K562 (cell line): Measurements from ENCODE around the gene ADNP2. TPM values are rescaled to one million over a fixed set of nuclear protein-coding genes. Genes with fewer than 3 reads are reported as not detected.

Experiments used
- ATAC-seq: fragments of 200-7000 bp; cut with Tn5 transposase; 3 replicates; pipeline ENCODE4 v1.9.1; 2020; ENCODE audit warnings: moderate library complexity
- BruUV-seq: library from RNA; stranded (reverse); fragments of 400-500 nt; replicated peaks from 2 replicates; lab custom pipeline; 2021; lab: Mats Ljungman, UMichigan
- CTCF ChIA-PET: fragments of 300-600 bp; formaldehyde crosslinking; extraction: SDS; loops from one replicate; lab custom pipeline; 2021; ENCODE audit warnings: low intra/inter-chr PET ratio; lab: Yijun Ruan, JAX
- POLR2A ChIA-PET: fragments of 300-600, 350-650 bp; sonication (Branson Sonifier 250); formaldehyde crosslinking; extraction: SDS; loops from one replicate; lab custom pipeline; 2021; ENCODE audit warnings: antibody characterized with exemption, inconsistent platforms; lab: Yijun Ruan, JAX
- DNase-seq, 4 experiments: peaks; one replicate each; pipeline versions ENCODE4 v3.0.0 to v3.0.0-alpha.2; 2011 to 2018; ENCODE audit warnings: low spot score in 3 of 4, mixed read lengths in 3 of 4; ENCODE audit errors: extremely low read depth in 1 of 4
- FAIRE-seq: peaks from 2 replicates; lab custom pipeline; 2011; peaks lifted over from hg19 to GRCh38; lab: Jason Lieb, UNC
- H2AFZ ChIP-seq: 2 replicates; pipeline ENCODE4 v1.6.0; 2011; ENCODE audit warnings: low read depth, low read length, control low read depth, inconsistent platforms
- H3K27ac ChIP-seq: fragments of 200-600 bp; 3 replicates; pipeline ENCODE4 v1.8.0; 2011; ENCODE audit warnings: low read depth, mild to moderate bottlenecking, control low read depth, inconsistent platforms, low read length, moderate library complexity, mixed read lengths; ENCODE audit errors: extremely low read depth
- H3K27me3 ChIP-seq, 2 experiments: fragments of 300-600 bp in 1 of 2; 2 replicates in 1 of 2; 3 replicates in 1 of 2; pipeline versions ENCODE4 v1.6.0 to v1.8.0; 2011; ENCODE audit warnings: inconsistent platforms in 2 of 2, low read length in 2 of 2, mild to moderate bottlenecking in 1 of 2, mixed read lengths in 1 of 2, moderate library complexity in 1 of 2; ENCODE audit not compliant: control insufficient read depth in 2 of 2, insufficient read depth in 2 of 2
- H3K36me3 ChIP-seq: fragments of 300-600 bp; 3 replicates; pipeline ENCODE4 v1.8.0; 2011; ENCODE audit warnings: mild to moderate bottlenecking, low read length, inconsistent platforms; ENCODE audit not compliant: control insufficient read depth, insufficient read depth
- H3K4me1 ChIP-seq, 2 experiments: fragments of 200-600 bp in 1 of 2; replicated peaks in 1 of 2; 2 replicates in 1 of 2; 3 replicates in 1 of 2; pipeline versions ENCODE4 v1.5.1 to v1.8.0; 2011; ENCODE audit warnings: inconsistent platforms in 2 of 2, low read length in 2 of 2, mild to moderate bottlenecking in 1 of 2, mixed read lengths in 1 of 2, moderate library complexity in 1 of 2; ENCODE audit not compliant: control insufficient read depth in 2 of 2, insufficient read depth in 2 of 2
- H3K4me2 ChIP-seq: 2 replicates; pipeline ENCODE4 v1.6.1; 2011; ENCODE audit warnings: low read length, control low read depth, inconsistent platforms, mixed read lengths; ENCODE audit not compliant: insufficient read depth
- H3K4me3 ChIP-seq: fragments of 200-600 bp; sonication (generic), shearing (Covaris generic); 2 replicates; pipeline ENCODE4 v1.5.1; 2016; ENCODE audit warnings: control low read depth, inconsistent platforms
- H3K79me2 ChIP-seq: fragments of 200-600 bp; 3 replicates; pipeline ENCODE4 v1.8.0; 2011; ENCODE audit warnings: low read length, inconsistent platforms; ENCODE audit not compliant: control insufficient read depth, insufficient read depth
- H3K9ac ChIP-seq, 2 experiments: 2 replicates each; pipeline versions ENCODE4 v1.6.0 to v1.6.1; 2011; ENCODE audit warnings: low read depth in 2 of 2, low read length in 2 of 2, control low read depth in 1 of 2, inconsistent platforms in 1 of 2, mild to moderate bottlenecking in 1 of 2, mixed read lengths in 1 of 2; ENCODE audit not compliant: insufficient read depth in 1 of 2
- H3K9me1 ChIP-seq: one replicate; pipeline ENCODE4 v1.6.0; 2011; ENCODE audit warnings: inconsistent platforms, mild to moderate bottlenecking, low read length, moderate library complexity; ENCODE audit not compliant: control insufficient read depth, insufficient read depth
- H3K9me3 ChIP-seq: replicated peaks from 2 replicates; pipeline ENCODE4 v1.5.1; 2011; ENCODE audit warnings: low read depth, low read length, inconsistent platforms; ENCODE audit not compliant: control insufficient read depth, insufficient read depth
- H4K20me1 ChIP-seq: replicated peaks from 2 replicates; pipeline ENCODE4 v1.6.1; 2011; ENCODE audit warnings: low read length, inconsistent platforms, mixed read lengths; ENCODE audit not compliant: control insufficient read depth, insufficient read depth
- CREB5 ChIP-seq: fragments of 250-450 bp; sonication (Bioruptor Pico); IDR thresholded peaks from 2 replicates; pipeline ENCODE4 v1.5.0; 2020; ENCODE audit warnings: mild to moderate bottlenecking
- NELFE ChIP-seq: IDR thresholded peaks from 2 replicates; pipeline ENCODE4 v1.6.1; 2011; ENCODE audit warnings: mild to moderate bottlenecking; ENCODE audit not compliant: insufficient read depth, insufficient read length
- NFIX ChIP-seq: fragments of 250-450 bp; sonication (Bioruptor Pico); IDR thresholded peaks from 2 replicates; pipeline ENCODE4 v1.4.0; 2020; ENCODE audit warnings: low read depth, mild to moderate bottlenecking, moderate library complexity
- NR4A1 ChIP-seq, 2 experiments: fragments of 250-450 bp in 1 of 2; fragments of 450-650 bp in 1 of 2; sonication (Bioruptor Pico) in 1 of 2; IDR thresholded peaks; 2 replicates each; pipeline versions ENCODE4 v1.4.0 to v1.6.1; 2016 to 2020; ENCODE audit warnings: mild to moderate bottlenecking in 2 of 2, missing compliant biosample characterization in 1 of 2, missing genetic modification characterization in 1 of 2, moderate library complexity in 1 of 2
- RBM39 ChIP-seq: fragments of 200-400 bp; formaldehyde crosslinking; optimal IDR thresholded peaks from 2 replicates; pipeline ENCODE3; 2018; ENCODE audit warnings: low read depth, low read length
- ZBTB1 ChIP-seq: sonication (generic); formaldehyde crosslinking; IDR thresholded peaks from 2 replicates; pipeline ENCODE4 v1.8.1; 2023; ENCODE audit warnings: missing genetic modification reagents, low read depth, mild to moderate bottlenecking, borderline replicate concordance
- WGBS: fragments of 100-300 bp; shearing (Covaris generic); methylation state at CpG from one replicate; pipeline ENCODE4 v1.1.6; 2016; ENCODE audit warnings: low coverage, mixed read lengths; ENCODE audit not compliant: insufficient coverage; ENCODE audit errors: missing lambda C conversion rate; 5-methylcytosine and 5-hydroxymethylcytosine counted together
- in situ Hi-C: fragments of 300-500 bp; cut with MboI; formaldehyde crosslinking; loops from 4 replicates; pipeline ENCODE4 v1.15.0; 2018; ENCODE audit warnings: inconsistent platforms, mixed read lengths
- intact Hi-C: fragments of 100-400 bp; cut with micrococcal nuclease; formaldehyde crosslinking; loops from 2 replicates; pipeline ENCODE4 v1.14.2; 2022
- polyA plus RNA-seq, 8 experiments: library from polyadenylated mRNA; depleted of rRNA in 4 of 8; stranded (reverse) in 5 of 8; unstranded in 3 of 8; fragments of >200 nt; fragmentation: Nextera tagmentation in 2 of 8; fragmentation: Illumina TruSeq in 1 of 8; extraction: Ambion mirVana in 2 of 8; extraction: Trizol in 1 of 8; gene quantifications; 2 replicates each; pipeline versions ENCODE4 v1.2.1 to v1.2.3, GENCODE V29; 2011 to 2014; ENCODE audit warnings: inconsistent platforms in 1 of 8, missing spikeins in 1 of 8
- total RNA-seq, 7 experiments: library from RNA; depleted of rRNA in 6 of 7; stranded (reverse); fragments of >200 nt in 6 of 7; fragmentation: Illumina TruSeq in 2 of 7; extraction: Trizol in 2 of 7; gene quantifications; 2 replicates each; pipeline versions ENCODE4 v1.2.1 to v1.2.3, GENCODE V29; 2011 to 2021; ENCODE audit warnings: low replicate concordance in 1 of 7

Gene ADNP2
- total and polyA plus RNA-seq, 9 of the 15 experiments (the other 6 are each of a cell fraction or from before 2014, with no cell fraction given), result 5.8 to 24.3 (median 16.0) TPM

GRCh38 chr18:80185545-80185944 is 76.5 kb downstream of the ADNP2 start:
- peaks cover 23 to 77% of the 10 kb centered on the region in 2 experiments; a peak in 4 of 5 replicates for H3K27me3 ChIP-seq
- ChIA-PET CTCF (no interaction called here), POLR2A (no interaction called here)
- BruUV-seq, result no TSS peak
- H3K4me1 ChIP-seq, result no peaks in the 10 kb centered on the region
- H3K79me2 ChIP-seq, result no peaks in the 10 kb centered on the region
- no peak overlapping the region for H3K4me3 ChIP-seq
- in situ Hi-C loops (no loop called here), intact Hi-C loops (no loop called here)
- TF ChIP-seq CREB5 (CRISPR knock-in tag) (no peak), NFIX (no peak), NELFE (no peak), RBM39 (no peak), NR4A1 (CRISPR knock-in tag; IDR thresholded peaks at IDR 0.05) (no peak), NR4A1 (tag; IDR thresholded peaks at IDR 0.05) (no peak), ZBTB1 (no peak)
- H3K36me3 ChIP-seq, result no peaks in the 10 kb centered on the region
- no peaks in the 10 kb centered on the region for H3K9me1 ChIP-seq
- no peak overlapping the region for H3K4me2 ChIP-seq
- DNase-seq (no peak), FAIRE-seq (no peak), ATAC-seq (no peak)
- H3K27ac ChIP-seq, result no peak overlapping the region
- H3K9me3 ChIP-seq, result no peaks in the 10 kb centered on the region
- H4K20me1 ChIP-seq, result 0 out of 2 replicates have a peak, but pooled peaks cover 3% of the 10 kb centered on the region
- H3K9ac ChIP-seq, result no peak overlapping the region
- WGBS, result 12% methylated on average over 9 of the region's 12 CpGs
- H2AFZ ChIP-seq, result no peak overlapping the region
